Measurements from ENCODE around the gene TGFB1. TPM values are rescaled to one million over a fixed set of nuclear protein-coding genes. Genes with fewer than 3 reads are reported as not detected.

The TGFB1 gene
- total RNA-seq, 1 donor from 2014 or later, result 24.9 TPM

GRCh38 chr19:41398598-41398997 is 44.9 kb upstream of the TGFB1 start:
- no peaks in the 10 kb centered on the region for H3K27me3 Mint-ChIP-seq (ENCODE audit: low read depth)
- H3K27ac Mint-ChIP-seq, result peak overlapping the region; percentile 100
- TF ChIP-seq CTCF (IDR thresholded peaks at IDR 0.05; ENCODE audit: unreplicated experiment), result no peak

GRCh38 chr19:41398050-41398418 is 44.3 kb upstream of the TGFB1 start:
- Mint-ChIP-seq H3K4me3 (peak overlapping the region; percentile 100), H3K27ac (peak overlapping the region; percentile 100), H3K36me3 (peaks cover 7% of the 10 kb centered on the region), H3K27me3 (ENCODE audit: low read depth) (no peaks in the 10 kb centered on the region), H3K9me3 (no peaks in the 10 kb centered on the region), H3K4me1 (peaks cover 35% of the 10 kb centered on the region)
- no peak for DNase-seq (ENCODE audit: low spot score in 2 of 2, unreplicated experiment in 2 of 2)
- no peak for TF ChIP-seq CTCF (IDR thresholded peaks at IDR 0.05; ENCODE audit: unreplicated experiment)

More at GRCh38 chr19:41398598-41398997, 44.9 kb upstream of the TGFB1 start:
- H3K4me1 Mint-ChIP-seq, result peaks cover 35% of the 10 kb centered on the region
- no peaks in the 10 kb centered on the region for H3K9me3 Mint-ChIP-seq
- peaks cover 7% of the 10 kb centered on the region for H3K36me3 Mint-ChIP-seq
- no peak for DNase-seq (ENCODE audit: low spot score in 2 of 2, unreplicated experiment in 2 of 2)
- peak overlapping the region; percentile 100 for H3K4me3 Mint-ChIP-seq

- Mint-ChIP-seq H3K9me3 (no peaks in the 10 kb centered on the region), H3K36me3 (peaks cover 5% of the 10 kb centered on the region), H3K27ac (peak within 1 kb of the TSS; percentile 100), H3K4me3 (peak within 1 kb of the TSS; percentile 100), H3K27me3 (ENCODE audit: low read depth) (no peaks in the 10 kb centered on the region), H3K4me1 (peaks cover 35% of the 10 kb centered on the region)
- peak; percentile 98 to 99 for DNase-seq (ENCODE audit: low spot score in 2 of 2, unreplicated experiment in 2 of 2)
- no peak for TF ChIP-seq CTCF (IDR thresholded peaks at IDR 0.05; ENCODE audit: unreplicated experiment)
These were observed 43.6 kb upstream of the TGFB1 start, which contains the start of the genes BCKDHA and EXOSC5 for GRCh38 chr19:41397086-41398049. BCKDHA (plus strand) TSS chr19:41397818; CDS start chr19:41397828, 10 bp downstream. EXOSC5 (minus strand) TSS chr19:41397359; CDS start chr19:41397328, 31 bp downstream.

- TF ChIP-seq CTCF (IDR thresholded peaks at IDR 0.05; ENCODE audit: unreplicated experiment), result no peak
- Mint-ChIP-seq H3K27ac (no peak overlapping the region), H3K4me3 (peak overlapping the region; percentile 100), H3K36me3 (peaks cover 3% of the 10 kb centered on the region), H3K27me3 (ENCODE audit: low read depth) (no peaks in the 10 kb centered on the region), H3K4me1 (peaks cover 35% of the 10 kb centered on the region), H3K9me3 (no peaks in the 10 kb centered on the region)
- no peak for DNase-seq (ENCODE audit: low spot score in 2 of 2, unreplicated experiment in 2 of 2)
These were observed 41.6 kb upstream of the TGFB1 start for GRCh38 chr19:41395355-41395754.

- no peak overlapping the region for H3K4me3 Mint-ChIP-seq
- no peaks in the 10 kb centered on the region for H3K27me3 Mint-ChIP-seq (ENCODE audit: low read depth)
- H3K36me3 Mint-ChIP-seq, result peaks cover 5% of the 10 kb centered on the region
- no peak for TF ChIP-seq CTCF (IDR thresholded peaks at IDR 0.05; ENCODE audit: unreplicated experiment)
- no peak for DNase-seq (ENCODE audit: low spot score in 2 of 2, unreplicated experiment in 2 of 2)
- no peak overlapping the region for H3K27ac Mint-ChIP-seq
- no peaks in the 10 kb centered on the region for H3K9me3 Mint-ChIP-seq
- H3K4me1 Mint-ChIP-seq, result peaks cover 18% of the 10 kb centered on the region
These were observed 39.1 kb upstream of the TGFB1 start for GRCh38 chr19:41392775-41393174.
